CD4-positive, alpha-beta T cell treated with Interleukin-15 for 4 hours (primary cell): ENCODE results near the gene KLHL15.
"Not testable (repeated sequence)": the region's sequence is repeated elsewhere in the genome, so short reads cannot be mapped to it uniquely, and the experiment has no call there.

Experiments used
- DNase-seq: peaks from one replicate; pipeline ENCODE4 v3.0.0-alpha.2; 2020; ENCODE audit warnings: low spot score

KLHL15 gene

GRCh38 chrX:24018809-24019208, 8.2 kb downstream of the KLHL15 start:
- no peak for DNase-seq

- DNase-seq = no peak
Observed at GRCh38 chrX:24017674-24018073, 9.3 kb downstream of the KLHL15 start.

- no peak for DNase-seq
Observed at GRCh38 chrX:24014388-24015018, 12.5 kb downstream of the KLHL15 start.

GRCh38 chrX:24012266-24012665, 14.7 kb downstream of the KLHL15 start:
- DNase-seq = no peak

GRCh38 chrX:24005867-24006266, 21.1 kb downstream of the KLHL15 start:
- no peak for DNase-seq

GRCh38 chrX:24005028-24005427, 22.0 kb downstream of the KLHL15 start:
- no peak for DNase-seq

- no peak for DNase-seq
Observed at GRCh38 chrX:24002792-24003191, 24.2 kb downstream of the KLHL15 start.

GRCh38 chrX:24002167-24002566, 24.8 kb downstream of the KLHL15 start:
- no peak for DNase-seq

GRCh38 chrX:23999671-24000070, 27.3 kb downstream of the KLHL15 start:
- DNase-seq = no peak

- no peak for DNase-seq
Observed at GRCh38 chrX:23993012-23993633, 33.9 kb downstream of the KLHL15 start.

GRCh38 chrX:23992431-23992830, 34.6 kb downstream of the KLHL15 start:
- no peak for DNase-seq

- DNase-seq = no peak
Observed at GRCh38 chrX:23990455-23990854, 36.5 kb downstream of the KLHL15 start.

GRCh38 chrX:23989689-23990088, 37.3 kb downstream of the KLHL15 start:
- DNase-seq = no peak

- no peak for DNase-seq
Observed at GRCh38 chrX:23982891-23983290, 44.1 kb downstream of the KLHL15 start.

- no peak for DNase-seq
Observed at GRCh38 chrX:23981711-23982110, 45.3 kb downstream of the KLHL15 start.

GRCh38 chrX:23981222-23981621, 45.8 kb downstream of the KLHL15 start:
- no peak for DNase-seq

- no peak for DNase-seq
Observed at GRCh38 chrX:23980011-23980441, 47.0 kb downstream of the KLHL15 start.

GRCh38 chrX:23978491-23978890, 48.5 kb downstream of the KLHL15 start:
- DNase-seq = no peak

GRCh38 chrX:23965630-23966029, 61.4 kb downstream of the KLHL15 start:
- not testable (repeated sequence) for DNase-seq

- no peak for DNase-seq
Observed at GRCh38 chrX:23964191-23964590, 62.8 kb downstream of the KLHL15 start.

GRCh38 chrX:23959781-23960180, 67.2 kb downstream of the KLHL15 start:
- DNase-seq = no peak

GRCh38 chrX:23954396-23954795, 72.6 kb downstream of the KLHL15 start:
- DNase-seq = no peak

GRCh38 chrX:23953908-23954269, 73.1 kb downstream of the KLHL15 start:
- no peak for DNase-seq
